ENCODE measurements around the gene BEGAIN.

DNA sequence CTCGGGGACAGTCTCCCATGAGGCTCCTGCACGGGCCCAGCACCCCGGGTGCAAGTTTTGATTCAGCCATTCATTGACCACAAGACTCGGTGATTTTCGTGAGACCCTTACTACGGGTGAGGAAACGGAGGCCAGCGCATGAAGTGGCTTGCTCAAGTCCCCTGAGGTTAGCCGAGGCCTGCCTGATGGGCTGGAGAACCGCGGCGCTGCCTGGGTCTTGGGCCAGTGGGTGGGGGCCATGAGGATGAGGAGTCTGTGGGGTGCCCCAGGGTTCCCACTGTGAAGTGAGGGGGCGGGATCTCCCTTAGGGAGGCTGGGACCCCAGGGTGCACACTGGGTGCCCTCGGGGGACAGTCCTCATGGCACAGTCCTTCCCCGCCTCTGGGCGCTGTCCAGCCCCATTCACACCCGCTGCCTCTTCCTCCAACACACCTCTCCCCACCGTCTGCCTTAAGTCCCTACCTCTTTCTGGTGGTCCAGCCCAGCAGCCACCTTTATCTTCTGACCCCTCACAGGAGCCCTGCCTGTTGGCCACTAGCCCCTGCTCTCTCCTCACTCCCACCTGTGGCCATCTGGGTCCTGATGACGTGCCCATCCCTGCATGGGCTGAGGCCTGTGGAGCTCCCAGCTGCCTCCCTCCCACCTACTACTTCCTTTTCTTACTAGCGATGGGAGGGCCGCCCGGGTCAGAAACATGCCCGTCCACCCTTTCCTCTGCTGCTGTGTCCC, 16.3 kb downstream of the BEGAIN start:
- TF ChIP-seq EZH2 (IDR thresholded peaks at IDR 0.05; ENCODE audit: borderline replicate concordance, insufficient read depth, low read length, poor library complexity, severe bottlenecking) (no peak), SMC3 (conservative IDR thresholded peaks at IDR 0.05; ENCODE audit: poor library complexity) (no peak)
